HG03469 (cell line): ENCODE measurements around the gene CDYL2.

ENCODE experiments used
- ATAC-seq: cut with Tn5 transposase; IDR thresholded peaks from one replicate; pipeline ENCODE4 v1.9.1; 2021; ENCODE audit warnings: mild to moderate bottlenecking, moderate library complexity, moderate number of reproducible peaks; ENCODE audit not compliant: unreplicated experiment

CDYL2 gene

DNA sequence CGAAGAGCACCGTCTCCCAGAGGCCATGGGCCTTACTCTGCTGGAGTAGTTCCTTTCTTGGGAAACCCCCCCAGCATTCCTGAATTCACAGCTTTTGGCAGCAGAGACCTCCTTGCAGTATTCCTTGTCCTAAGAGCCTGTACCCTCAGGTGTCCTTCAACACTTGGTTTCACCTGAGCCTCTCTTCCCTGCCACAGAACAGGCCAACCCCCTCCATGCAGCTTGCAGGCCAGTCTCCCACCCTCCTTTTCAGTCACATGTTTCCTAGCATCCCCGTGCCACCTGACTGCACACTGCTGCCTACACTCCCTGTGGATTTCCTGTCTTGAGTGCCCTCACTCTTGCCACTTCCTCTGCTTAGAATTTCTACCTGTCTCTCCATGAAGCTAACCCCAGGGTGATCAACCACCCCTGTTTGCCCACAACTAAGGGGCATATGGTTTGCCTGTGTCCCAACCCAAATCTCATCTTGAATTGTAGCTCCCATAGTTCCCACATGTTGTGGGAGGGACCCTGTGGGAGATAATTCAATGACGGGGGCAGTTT, 198.1 kb downstream of the CDYL2 start:
- ATAC-seq = no peak

DNA sequence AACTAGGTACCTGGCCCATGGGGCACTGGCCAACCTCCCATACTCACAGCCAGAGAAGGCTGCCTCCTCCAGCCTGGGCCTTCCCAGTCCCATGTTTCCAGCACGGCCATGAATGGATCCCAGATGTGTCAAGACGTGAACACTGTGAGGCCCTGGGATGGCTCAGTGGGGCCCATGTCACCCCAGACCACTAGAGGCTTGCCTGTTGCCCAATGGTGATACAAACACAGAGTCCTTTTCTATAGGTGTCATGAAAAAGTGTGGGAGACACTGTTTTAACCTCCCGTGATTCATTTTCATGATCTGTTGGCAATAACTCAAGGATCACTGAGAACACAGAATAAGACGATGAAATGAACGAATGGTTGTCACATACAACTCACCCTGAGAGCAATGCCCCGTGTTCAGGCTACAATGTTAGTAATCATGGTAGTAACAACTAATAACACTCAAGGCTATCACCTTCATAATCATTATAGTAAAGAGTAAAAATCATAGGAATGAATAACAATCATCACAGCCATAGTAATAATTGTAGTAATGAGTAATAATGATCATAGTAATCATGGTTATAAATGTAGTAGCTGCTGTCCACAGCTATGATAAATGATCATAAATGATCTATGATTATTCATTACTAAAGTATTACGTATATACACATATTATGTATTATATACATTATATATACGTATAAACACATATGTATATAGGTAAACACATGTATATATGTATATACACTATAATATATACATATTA, 199.6 kb downstream of the CDYL2 start:
- no peak for ATAC-seq

DNA sequence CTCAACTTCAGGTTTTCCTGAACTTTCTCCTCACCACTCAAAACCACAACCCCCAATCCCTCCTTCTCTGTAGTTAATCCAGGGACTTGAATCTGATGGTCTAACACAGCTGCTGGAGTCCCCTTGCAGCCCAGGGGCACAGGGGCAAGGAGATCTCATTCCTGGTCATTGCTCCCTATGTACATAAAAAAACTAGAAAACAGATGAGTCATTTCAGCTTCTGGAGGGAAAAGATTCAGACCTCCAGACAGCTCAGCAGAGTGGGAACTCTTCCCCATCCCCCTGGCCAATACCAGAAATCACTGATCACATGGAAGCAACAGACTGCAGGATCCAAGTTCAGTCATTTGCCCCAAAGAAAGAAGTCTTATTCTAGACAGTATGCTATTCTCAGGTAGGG, 201.5 kb downstream of the CDYL2 start:
- no peak for ATAC-seq

DNA sequence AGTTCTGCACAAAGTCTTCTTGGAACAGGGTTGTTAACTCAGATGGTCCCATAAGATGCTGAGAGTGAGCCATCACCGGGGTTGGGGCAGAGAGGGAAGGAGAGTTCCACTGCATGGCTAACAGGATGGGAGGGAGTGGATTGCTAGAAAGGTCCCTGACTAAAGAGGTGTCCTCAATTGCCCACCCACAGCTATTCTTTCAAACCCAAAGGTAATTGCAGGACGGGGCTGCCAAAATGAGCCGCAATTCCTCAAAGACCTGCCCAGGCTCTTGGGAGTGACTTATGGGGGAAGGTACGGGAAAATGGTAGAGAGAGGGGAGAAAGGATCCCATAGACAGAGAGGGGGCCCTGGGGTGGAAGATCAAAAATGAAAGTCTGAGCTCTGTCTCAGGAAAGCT, 203.2 kb downstream of the CDYL2 start:
- ATAC-seq = no peak

DNA sequence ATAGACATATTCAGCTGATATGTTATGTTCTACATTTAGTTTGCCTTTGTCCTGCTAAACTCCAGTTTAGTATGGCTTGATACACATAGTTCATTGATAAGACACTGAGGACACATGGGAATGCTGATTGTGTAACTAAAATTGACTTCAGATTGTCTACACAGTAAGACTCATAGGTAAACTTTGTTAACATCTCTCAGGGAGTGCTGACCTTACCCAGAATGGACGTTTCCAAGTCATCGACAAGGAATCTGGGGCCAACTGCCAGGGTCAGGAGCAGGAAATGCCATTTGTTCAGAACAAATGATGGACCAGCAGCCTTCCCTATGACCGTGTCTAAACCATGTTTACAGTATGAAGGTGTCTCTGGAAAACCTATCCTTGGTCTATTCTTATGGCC, 204.9 kb downstream of the CDYL2 start:
- ATAC-seq = no peak

DNA sequence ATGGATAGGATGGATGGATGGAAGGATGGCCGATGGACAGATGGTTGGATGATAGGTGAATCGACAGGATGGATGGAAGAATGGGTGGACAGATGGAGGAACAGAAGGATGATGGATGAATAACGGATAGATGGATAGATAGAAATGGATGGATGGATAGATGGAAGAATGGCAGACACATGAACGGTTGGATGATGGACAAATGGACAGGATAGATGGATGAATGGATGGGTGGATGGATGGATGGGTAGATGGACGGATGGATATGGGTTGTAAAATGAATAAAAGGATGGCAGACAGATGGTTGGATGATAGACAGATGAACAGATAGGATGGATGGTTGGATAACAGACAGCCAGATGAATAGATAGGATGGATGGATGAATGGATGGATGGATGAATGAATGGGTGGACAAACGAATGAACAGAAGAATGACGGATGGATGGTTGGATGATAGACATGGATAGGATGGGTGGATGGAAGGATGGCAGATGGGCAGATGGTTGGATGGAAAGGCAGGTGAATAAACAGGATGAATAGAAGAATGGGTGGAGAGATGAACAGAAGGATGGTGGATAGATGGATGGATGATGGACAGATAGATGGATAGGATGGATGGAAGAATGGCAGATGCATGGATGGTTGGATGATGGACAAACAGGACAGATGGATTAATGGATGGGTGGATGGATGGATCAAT, 207.7 kb downstream of the CDYL2 start:
- no peak for ATAC-seq

DNA sequence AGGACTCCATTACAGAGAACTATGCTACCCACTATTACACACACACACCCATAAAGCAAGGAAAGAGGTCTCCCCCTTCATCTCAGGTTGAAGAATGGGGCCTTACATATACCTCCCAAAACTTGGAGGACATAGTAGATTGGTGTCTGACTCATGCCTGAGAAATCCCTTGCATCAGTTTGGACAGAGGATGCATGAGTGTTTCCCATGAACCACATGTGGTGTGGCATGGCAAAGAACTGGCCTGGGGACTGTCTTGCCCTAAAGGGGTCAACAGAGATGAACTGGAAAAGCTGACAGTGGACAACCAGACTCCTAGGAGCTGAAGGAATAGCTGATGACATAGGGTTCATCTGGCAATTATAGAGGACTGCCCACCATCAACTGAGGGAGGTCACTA, 209.6 kb downstream of the CDYL2 start:
- ATAC-seq = no peak

DNA sequence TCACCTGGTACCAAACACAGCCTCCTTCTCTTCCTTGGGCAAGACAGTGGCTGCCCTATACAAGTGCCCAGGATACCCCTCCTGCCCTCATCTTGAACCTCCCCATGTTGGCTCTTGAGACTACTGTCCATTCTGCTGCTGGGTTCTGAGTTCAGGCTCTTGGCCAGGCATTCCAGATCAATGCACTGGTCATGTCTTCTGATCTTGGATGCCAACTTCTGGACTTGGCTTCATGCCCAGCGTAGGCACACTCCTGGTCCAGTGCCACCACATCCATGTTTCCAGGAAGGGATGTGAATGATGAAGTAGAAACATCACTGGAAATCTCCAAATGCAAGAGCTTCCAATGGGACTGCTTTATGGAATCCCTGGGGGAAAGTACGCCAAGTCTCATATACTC, 212.1 kb downstream of the CDYL2 start:
- ATAC-seq = no peak

DNA sequence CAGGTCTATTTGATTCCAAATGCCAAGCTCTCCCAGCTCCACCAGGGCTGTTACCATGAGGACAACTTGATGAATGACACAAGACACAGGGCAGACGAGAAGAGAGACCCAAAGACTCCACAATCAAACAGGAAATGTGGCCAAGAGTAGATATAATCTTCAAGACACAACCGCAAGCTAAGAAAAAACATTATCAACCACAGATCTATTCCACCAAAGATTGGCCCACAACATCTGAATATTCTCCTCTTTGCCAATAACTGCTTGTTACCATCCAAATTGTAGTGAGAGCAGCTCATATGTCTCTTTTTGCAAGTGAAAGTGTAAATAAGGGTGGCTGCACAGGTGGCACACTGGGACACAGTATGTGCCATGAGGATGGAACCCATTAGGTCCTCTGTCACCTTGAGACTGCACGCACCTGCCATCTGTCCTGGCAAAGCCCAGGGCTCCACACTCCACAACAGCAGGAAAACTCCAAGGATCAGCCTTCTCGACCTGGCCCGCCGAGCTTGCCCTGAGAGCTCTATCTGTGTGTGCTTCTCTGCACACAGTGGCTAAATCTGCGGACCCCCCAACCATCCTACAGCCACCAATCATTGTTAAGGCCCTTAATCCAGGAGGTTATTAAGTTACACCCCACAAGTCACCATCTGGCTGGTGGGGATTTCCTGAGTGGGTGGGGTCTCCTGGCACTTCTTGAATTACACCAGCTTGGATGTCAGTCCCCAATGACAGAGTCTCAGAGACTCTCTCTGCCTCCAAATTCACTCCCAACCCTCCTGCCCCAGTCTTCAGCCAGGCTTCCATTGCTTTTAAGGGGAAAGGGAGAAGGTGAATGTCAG, 213.1 kb downstream of the CDYL2 start:
- ATAC-seq = no peak

DNA sequence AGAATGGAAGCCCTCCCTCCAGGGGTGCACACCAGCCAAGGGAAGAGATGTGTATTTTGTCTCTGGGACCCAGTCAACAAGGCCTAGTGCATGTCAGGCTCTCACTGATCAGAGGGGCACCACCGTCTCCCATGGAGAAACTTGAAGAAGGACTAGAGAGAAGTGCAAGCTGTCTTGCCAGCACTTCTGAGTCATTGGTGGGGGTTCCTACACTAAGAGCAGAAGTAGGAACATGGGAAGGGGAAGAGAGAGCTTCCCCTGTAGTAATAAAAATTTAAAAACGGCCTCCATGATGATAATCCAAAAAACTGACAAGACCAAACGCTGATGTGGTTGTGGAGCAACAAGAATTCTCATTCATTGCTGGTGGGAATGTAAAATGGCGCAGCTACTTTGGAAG, 217.3 kb downstream of the CDYL2 start:
- ATAC-seq = no peak

DNA sequence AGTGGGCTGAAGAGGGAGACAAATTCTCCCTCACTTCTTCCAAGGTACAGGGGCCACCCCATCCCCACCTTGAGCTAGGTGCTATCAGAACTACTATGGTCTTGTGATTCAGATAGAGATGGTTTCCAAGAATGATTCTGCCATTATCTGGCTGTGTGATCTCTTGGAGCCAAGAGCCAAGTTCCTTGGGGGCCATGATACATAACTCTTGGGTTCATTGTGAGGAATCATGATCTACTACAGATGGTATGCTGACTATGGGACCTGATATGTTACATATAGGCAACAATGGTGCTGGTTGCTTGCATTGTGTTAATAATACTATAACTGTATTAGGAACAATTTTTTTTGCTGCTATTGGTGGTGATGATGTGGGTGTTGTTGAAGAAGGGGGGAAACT, 217.9 kb downstream of the CDYL2 start:
- no peak for ATAC-seq

DNA sequence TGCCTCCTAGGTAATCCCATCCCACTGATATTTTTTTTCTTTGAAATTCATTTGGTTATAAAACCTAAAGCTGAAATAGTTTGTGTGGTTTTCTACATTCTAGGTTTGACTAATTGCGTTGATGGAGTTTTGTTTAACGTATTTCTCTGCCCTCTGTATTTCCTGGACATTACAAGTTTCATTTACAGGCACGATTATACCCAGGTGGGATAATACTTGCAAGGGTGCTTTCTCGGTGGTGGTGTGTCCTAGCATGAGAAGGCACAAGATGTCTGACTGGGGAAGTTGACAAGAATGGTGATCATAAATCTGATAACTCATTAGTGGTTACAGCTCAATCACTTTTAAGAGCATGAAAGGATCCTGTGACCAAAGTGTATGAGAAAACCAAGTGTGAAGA, 218.6 kb downstream of the CDYL2 start:
- ATAC-seq = no peak

DNA sequence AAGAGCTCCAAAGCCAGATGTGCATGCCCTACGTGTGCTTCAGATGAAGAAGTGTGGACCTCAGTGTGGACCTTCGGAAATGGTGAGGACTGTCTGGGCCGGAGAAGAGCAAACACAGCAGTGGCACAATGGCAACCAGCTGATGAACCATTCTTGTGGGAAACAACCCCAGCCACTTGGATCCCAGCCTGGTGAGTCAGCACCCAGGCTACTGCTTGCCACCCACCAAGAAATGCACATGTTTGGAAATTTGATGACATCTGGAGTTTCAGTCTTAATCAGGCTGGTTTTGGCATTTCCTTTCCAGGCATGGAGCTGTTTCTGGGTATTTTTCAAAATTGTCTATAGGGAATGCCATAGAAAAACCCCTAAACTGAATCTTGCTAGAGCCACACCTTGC, 220.9 kb downstream of the CDYL2 start:
- no peak for ATAC-seq

DNA sequence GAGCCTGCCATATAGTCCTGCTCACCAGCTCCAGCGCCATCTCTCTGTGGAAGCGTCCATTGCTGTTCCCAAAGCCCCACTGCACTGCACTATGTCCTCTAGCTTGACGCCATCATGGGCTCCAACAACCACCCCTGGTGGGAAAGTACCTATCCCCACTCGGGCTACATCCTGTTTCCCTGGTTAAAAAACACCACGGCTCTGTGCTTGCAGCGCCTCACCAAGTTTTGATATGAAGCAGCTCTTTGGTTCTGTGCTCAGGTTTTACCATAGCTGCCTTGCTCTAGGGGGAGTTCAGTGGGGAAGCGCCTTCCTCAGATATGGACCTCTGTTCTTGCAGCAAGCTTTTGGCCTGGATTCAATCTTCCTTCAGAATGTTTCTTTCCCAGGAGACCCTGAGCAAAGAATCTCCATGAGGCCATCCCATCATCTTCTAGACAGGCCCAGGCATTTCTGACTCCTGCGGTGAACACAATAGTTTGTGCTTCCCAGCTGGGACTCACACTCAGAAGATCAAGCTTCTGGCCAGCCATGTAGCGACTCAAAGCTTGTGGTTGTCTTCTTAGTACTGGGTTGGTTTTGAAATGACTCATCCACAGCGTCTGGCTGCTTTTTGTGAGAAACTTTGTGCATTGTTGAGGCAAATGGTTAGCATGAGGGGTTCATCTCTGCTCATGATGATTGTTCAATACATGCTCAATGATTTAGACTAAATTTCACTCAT, 224.1 kb downstream of the CDYL2 start:
- ATAC-seq = peak; percentile 63

DNA sequence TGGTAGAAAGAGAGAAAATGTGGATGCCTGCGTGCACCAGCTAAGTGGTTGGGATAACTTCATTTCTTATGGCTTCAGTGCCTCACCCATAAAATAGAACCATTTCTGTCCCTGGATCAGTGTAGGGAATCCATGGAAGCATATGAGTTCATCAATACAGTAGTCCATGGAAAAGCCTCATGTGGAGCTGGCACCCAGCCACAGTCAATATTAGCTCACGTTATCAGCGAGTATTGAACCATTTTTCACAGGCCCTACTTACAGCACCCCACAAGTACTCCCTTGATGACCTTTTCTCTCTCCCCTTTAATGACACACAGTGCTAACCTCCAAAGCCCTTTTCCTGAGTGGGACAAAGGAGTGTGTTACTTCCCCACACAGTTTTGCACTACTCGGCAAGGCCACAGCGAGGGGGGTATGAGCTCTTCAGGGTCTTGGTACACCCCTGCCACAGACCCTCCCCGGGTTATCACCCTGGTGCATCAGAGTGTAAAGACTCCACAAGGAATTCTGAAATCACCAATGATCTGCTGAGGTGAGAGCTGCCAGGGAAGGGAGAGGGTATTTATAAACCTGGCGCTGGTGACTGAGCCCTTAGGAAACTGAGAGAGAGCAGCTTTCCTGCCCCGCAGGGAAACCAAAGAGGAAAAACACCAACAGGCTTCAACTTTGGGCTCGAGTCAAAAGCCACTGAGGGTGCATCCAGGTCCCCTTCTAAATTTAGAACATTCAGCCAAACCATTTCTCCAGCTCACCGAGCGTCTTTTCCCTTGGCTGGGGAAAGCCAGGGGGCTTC, 226.7 kb downstream of the CDYL2 start:
- no peak for ATAC-seq

DNA sequence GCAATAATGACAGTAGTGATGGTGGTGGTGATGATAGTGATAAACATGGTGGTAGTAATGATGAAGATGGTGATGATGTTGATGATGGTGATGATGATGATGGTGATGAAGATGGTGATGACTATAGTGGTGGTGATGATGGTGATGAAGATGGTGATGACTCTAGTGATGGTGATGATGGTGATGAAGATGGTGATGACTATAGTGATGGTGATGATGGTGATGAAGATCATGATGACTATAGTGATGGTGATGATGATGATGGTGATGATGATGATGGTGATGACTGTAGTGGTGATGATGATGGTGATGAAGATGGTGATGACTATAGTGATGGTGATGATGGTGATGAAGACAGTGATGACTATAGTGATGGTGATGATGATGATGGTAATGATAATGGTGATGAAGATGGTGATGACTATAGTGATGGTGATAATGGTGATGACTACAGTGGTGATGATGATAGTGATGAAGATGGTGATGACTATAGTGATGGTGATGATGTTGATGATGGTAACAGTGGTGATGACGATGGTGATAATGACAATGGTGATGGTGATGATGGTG, 228.0 kb downstream of the CDYL2 start:
- ATAC-seq = no peak

DNA sequence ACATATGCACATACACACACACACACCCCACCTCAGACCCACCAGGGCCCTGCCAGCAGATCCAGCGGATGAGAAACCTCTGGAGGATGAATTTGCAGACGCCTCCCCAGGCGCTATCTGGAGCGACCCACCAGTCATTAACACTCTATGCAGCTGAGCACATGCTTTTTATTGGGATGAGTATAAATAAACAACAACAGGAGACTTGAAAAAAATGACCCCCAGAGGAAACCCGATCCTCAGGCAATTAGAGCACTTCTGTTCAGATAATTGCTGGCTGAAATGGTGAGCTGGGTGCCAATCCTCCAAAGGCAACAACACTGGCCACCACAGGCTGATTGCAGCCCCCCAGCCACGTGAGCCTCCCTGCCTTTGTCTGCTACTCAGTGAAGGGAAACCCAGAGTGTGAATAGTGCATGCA, 230.7 kb downstream of the CDYL2 start:
- ATAC-seq = no peak

DNA sequence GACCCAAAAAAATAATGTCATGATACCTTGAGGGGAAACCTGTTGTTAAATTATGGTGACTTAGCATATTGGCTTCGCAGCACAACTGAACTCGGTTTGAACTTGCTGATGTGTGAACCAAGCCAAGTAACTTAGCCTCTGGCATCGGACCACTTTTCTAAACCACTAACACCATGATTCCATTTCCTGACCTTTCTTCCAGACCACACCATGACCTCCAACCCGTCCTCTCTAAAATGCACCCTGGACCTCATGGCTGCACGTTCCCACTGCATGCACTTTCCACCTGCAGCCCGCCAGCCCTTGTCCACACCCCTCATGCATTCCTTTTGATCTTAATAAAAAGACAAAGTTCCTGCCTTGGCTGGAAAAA, 234.3 kb downstream of the CDYL2 start:
- no peak for ATAC-seq

DNA sequence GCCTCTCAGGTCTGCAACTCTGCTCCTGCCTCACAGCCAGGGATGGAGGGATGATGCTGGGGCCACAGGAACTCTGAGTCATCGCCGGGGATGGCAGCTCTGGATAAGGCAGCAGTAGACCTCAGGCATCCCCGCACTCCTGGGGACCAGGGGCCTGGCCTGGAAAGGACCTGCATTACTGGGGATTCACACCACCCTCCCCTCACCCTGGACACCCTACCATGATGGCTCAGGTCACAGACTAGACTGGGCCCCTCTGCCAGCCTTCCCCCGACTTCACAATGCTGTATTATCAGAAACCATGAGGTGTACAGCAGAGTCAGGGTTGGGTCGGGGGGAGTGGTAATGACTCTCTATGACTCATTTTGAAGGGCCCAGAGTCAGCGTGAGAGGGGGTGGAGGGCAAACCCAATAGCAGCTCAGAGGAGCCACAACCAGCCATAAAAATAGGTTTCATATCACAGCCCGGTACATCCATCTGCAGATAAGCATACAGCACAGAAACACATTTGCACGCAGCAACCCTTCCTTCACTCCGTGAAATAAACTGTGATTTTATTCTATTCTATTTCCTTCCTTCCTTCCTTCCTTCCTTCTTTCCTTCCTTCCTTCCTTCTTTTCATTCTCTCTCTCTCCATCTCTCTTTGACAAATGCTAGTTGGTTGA, 234.8 kb downstream of the CDYL2 start:
- ATAC-seq = no peak
